ENCODE results near the gene FHL2. TPM values are rescaled to one million over a fixed set of nuclear protein-coding genes. Genes with fewer than 3 reads are reported as not detected.

Gene FHL2
- total and polyA plus RNA-seq, 2 of the 13 experiments (the other 11 are each of a cell fraction or from before 2014, with no cell fraction given): 1.9 to 74.8 TPM

DNA sequence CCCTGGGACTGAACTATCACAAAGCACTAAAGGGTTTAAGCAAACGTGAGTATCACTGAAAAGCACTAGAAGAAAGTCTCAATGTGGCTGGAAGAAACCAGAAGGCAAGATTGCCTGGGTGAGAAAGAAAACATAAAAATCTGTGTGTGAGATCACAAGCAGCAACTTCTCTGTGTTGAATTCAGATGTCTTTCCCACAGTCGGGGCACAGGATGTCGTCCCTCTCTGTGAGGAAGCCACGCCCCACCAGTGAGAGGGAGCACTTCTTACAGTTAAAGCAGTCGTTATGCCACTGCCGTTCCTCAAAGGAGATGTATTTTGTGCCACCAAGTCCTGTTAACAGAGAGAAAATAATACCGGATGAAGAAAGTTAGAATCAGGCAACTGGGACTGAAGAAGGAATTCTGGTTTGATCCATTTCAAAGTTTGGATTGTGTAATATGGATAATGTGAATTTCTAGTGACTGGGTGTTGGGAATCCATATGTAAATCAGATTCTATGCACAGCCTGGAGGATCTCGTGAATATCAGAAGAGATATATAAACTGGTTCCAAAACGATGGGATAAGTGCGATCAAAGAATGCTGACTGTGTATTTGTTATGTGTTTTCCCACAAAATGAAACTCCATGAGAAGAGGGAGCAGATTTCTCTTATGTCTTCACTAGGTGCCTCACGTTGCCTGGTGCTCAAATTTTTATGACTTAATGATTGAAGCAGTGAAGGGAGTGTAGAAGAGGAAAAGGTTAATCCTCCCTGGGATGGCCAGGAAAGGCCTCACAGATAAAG lies 37.6 kb downstream of the FHL2 start:
- no peak overlapping the region for H3K27ac ChIP-seq (ENCODE audit: extremely low read length, insufficient read depth, low read length)
- TSS peak; percentile 21 for BruUV-seq (replicated peaks)
- TF ChIP-seq, protein P1, sequence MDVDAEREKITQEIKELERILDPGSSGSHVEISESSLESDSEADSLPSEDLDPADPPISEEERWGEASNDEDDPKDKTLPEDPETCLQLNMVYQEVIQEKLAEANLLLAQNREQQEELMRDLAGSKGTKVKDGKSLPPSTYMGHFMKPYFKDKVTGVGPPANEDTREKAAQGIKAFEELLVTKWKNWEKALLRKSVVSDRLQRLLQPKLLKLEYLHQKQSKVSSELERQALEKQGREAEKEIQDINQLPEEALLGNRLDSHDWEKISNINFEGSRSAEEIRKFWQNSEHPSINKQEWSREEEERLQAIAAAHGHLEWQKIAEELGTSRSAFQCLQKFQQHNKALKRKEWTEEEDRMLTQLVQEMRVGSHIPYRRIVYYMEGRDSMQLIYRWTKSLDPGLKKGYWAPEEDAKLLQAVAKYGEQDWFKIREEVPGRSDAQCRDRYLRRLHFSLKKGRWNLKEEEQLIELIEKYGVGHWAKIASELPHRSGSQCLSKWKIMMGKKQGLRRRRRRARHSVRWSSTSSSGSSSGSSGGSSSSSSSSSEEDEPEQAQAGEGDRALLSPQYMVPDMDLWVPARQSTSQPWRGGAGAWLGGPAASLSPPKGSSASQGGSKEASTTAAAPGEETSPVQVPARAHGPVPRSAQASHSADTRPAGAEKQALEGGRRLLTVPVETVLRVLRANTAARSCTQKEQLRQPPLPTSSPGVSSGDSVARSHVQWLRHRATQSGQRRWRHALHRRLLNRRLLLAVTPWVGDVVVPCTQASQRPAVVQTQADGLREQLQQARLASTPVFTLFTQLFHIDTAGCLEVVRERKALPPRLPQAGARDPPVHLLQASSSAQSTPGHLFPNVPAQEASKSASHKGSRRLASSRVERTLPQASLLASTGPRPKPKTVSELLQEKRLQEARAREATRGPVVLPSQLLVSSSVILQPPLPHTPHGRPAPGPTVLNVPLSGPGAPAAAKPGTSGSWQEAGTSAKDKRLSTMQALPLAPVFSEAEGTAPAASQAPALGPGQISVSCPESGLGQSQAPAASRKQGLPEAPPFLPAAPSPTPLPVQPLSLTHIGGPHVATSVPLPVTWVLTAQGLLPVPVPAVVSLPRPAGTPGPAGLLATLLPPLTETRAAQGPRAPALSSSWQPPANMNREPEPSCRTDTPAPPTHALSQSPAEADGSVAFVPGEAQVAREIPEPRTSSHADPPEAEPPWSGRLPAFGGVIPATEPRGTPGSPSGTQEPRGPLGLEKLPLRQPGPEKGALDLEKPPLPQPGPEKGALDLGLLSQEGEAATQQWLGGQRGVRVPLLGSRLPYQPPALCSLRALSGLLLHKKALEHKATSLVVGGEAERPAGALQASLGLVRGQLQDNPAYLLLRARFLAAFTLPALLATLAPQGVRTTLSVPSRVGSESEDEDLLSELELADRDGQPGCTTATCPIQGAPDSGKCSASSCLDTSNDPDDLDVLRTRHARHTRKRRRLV (CRISPR knock-in tag; IDR thresholded peaks at IDR 0.05): no peak
- no peak for TF ChIP-seq WIZ (CRISPR knock-in tag; IDR thresholded peaks at IDR 0.05)
- TF ChIP-seq NONO (IDR thresholded peaks at IDR 0.05): no peak
- TF ChIP-seq NONO (CRISPR knock-in tag; conservative IDR thresholded peaks at IDR 0.05): no peak
- TF ChIP-seq ZNF672 (CRISPR knock-in tag; IDR thresholded peaks at IDR 0.05): no peak
- no peak for TF ChIP-seq ZNF121 (CRISPR knock-in tag; IDR thresholded peaks at IDR 0.05)
- TF ChIP-seq NR2F6 (IDR thresholded peaks at IDR 0.05): no peak
- TF ChIP-seq NR2F6 (CRISPR knock-in tag; IDR thresholded peaks at IDR 0.05): no peak
- TF ChIP-seq MAFF (IDR thresholded peaks at IDR 0.05; ENCODE audit: low read depth, low read length): peak; percentile 82
- TF ChIP-seq, protein P2, sequence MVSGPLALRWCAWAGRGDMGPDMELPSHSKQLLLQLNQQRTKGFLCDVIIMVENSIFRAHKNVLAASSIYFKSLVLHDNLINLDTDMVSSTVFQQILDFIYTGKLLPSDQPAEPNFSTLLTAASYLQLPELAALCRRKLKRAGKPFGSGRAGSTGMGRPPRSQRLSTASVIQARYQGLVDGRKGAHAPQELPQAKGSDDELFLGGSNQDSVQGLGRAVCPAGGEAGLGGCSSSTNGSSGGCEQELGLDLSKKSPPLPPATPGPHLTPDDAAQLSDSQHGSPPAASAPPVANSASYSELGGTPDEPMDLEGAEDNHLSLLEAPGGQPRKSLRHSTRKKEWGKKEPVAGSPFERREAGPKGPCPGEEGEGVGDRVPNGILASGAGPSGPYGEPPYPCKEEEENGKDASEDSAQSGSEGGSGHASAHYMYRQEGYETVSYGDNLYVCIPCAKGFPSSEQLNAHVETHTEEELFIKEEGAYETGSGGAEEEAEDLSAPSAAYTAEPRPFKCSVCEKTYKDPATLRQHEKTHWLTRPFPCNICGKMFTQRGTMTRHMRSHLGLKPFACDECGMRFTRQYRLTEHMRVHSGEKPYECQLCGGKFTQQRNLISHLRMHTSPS (CRISPR knock-in tag; IDR thresholded peaks at IDR 0.05; ENCODE audit: low read depth): no peak
- no peak for TF ChIP-seq CENPT (CRISPR knock-in tag; IDR thresholded peaks at IDR 0.05; ENCODE audit: low read depth)
- TF ChIP-seq MAFK (conservative IDR thresholded peaks at IDR 0.05 in 1 of 2, IDR thresholded peaks at IDR 0.05 in 1 of 2; ENCODE audit: low read length in 2 of 2): peak; percentile 75 to 87
- no peak for TF ChIP-seq ZNF136 (CRISPR knock-in tag; IDR thresholded peaks at IDR 0.05; ENCODE audit: low read depth)
- TF ChIP-seq IKZF1 (IDR thresholded peaks at IDR 0.05): no peak
- no peak for TF ChIP-seq ZNF382 (CRISPR knock-in tag; IDR thresholded peaks at IDR 0.05; ENCODE audit: borderline replicate concordance)
- no peaks in the 10 kb centered on the region for H3K4me1 ChIP-seq (ENCODE audit: insufficient read depth, low read length)
- 94% methylated on average over 11 of the region's 11 CpGs for WGBS (ENCODE audit: low lambda C conversion rate)
- H3K79me2 ChIP-seq (ENCODE audit: insufficient read depth, low read length): no peaks in the 10 kb centered on the region
- ChIA-PET CTCF (ENCODE audit: low intra/inter-chr PET ratio, low total read pairs) (no interaction called here), POLR2A (no interaction called here)
- FAIRE-seq: no peak
- no peak overlapping the region for H2AFZ ChIP-seq (ENCODE audit: low read length)
- intact Hi-C loops (cut with micrococcal nuclease; ENCODE audit: unreplicated experiment) (no loop called here), in situ Hi-C loops (cut with HindIII; ENCODE audit: extremely low pct_ligation_motif_present, low pct_unique_long_range_greater_than_20kb) (no loop called here)
- no peak for DNase-seq (ENCODE audit: low spot score)
- no peaks in the 10 kb centered on the region for H4K20me1 ChIP-seq (ENCODE audit: insufficient read depth, low read length)
- H3K27me3 ChIP-seq (ENCODE audit: control insufficient read depth in 1 of 2, insufficient read depth in 2 of 2, low read length in 2 of 2): no peaks in the 10 kb centered on the region
- no peak overlapping the region for H3K9ac ChIP-seq (ENCODE audit: insufficient read depth, low read depth, low read length)
- no peak overlapping the region for H3K4me3 ChIP-seq (replicated peaks in 1 of 3; ENCODE audit: insufficient read depth in 1 of 3, low read depth in 2 of 3, low read length in 3 of 3)
- ATAC-seq: no peak
- H3K9me3 ChIP-seq (ENCODE audit: low read length): no peaks in the 10 kb centered on the region
- H3K4me2 ChIP-seq (ENCODE audit: low read depth, low read length): no peak overlapping the region
- peaks cover 23 to 44% of the 10 kb centered on the region in 2 experiments for H3K36me3 ChIP-seq (replicated peaks in 1 of 2; ENCODE audit: control insufficient read depth in 1 of 2, insufficient read depth in 2 of 2, low read length in 2 of 2)

All from HepG2 (cell line).